ENCODE data around the gene ATRNL1.

Gene ATRNL1

GRCh38 chr10:115957786-115958442, 864.7 kb downstream of the ATRNL1 start:
- no peak for DNase-seq

GRCh38 chr10:115963848-115964247, 870.7 kb downstream of the ATRNL1 start:
- DNase-seq = no peak

GRCh38 chr10:115964827-115965226, 871.7 kb downstream of the ATRNL1 start:
- DNase-seq = no peak

GRCh38 chr10:115965376-115965775, 872.2 kb downstream of the ATRNL1 start:
- no peak for DNase-seq

- no peak for DNase-seq
These were observed 875.1 kb downstream of the ATRNL1 start for GRCh38 chr10:115968236-115968635.

GRCh38 chr10:115969591-115969990, 876.4 kb downstream of the ATRNL1 start:
- DNase-seq = no peak

- no peak for DNase-seq
These were observed 878.8 kb downstream of the ATRNL1 start for GRCh38 chr10:115971921-115972320.

- DNase-seq = no peak
These were observed 879.3 kb downstream of the ATRNL1 start for GRCh38 chr10:115972426-115972825.

GRCh38 chr10:115974351-115974750, 881.2 kb downstream of the ATRNL1 start:
- DNase-seq = no peak

- no peak for DNase-seq
These were observed 881.8 kb downstream of the ATRNL1 start for GRCh38 chr10:115974816-115975430.

- DNase-seq = no peak
These were observed 882.3 kb downstream of the ATRNL1 start for GRCh38 chr10:115975506-115975905.

- DNase-seq = no peak
These were observed 883.2 kb downstream of the ATRNL1 start for GRCh38 chr10:115976342-115976741.

- no peak for DNase-seq
These were observed 884.7 kb downstream of the ATRNL1 start for GRCh38 chr10:115977855-115978254.

- DNase-seq = no peak
These were observed 886.4 kb downstream of the ATRNL1 start for GRCh38 chr10:115979576-115979975.

- DNase-seq = no peak
These were observed 887.3 kb downstream of the ATRNL1 start for GRCh38 chr10:115980470-115980869.

- no peak for DNase-seq
These were observed 887.9 kb downstream of the ATRNL1 start for GRCh38 chr10:115981081-115981480.

GRCh38 chr10:115982076-115982475, 888.9 kb downstream of the ATRNL1 start:
- no peak for DNase-seq

- no peak for DNase-seq
These were observed 889.4 kb downstream of the ATRNL1 start for GRCh38 chr10:115982526-115982925.

GRCh38 chr10:115985786-115986185, 892.6 kb downstream of the ATRNL1 start:
- DNase-seq = no peak

- no peak for DNase-seq
These were observed 895.2 kb downstream of the ATRNL1 start for GRCh38 chr10:115988380-115988779.

- no peak for DNase-seq
These were observed 896.5 kb downstream of the ATRNL1 start for GRCh38 chr10:115989621-115990020.

- DNase-seq = no peak
These were observed 899.2 kb downstream of the ATRNL1 start for GRCh38 chr10:115992236-115992986.

GRCh38 chr10:115996031-115996430, 902.9 kb downstream of the ATRNL1 start:
- no peak for DNase-seq

GRCh38 chr10:115998301-115998700, 905.1 kb downstream of the ATRNL1 start:
- no peak for DNase-seq
